HCT116 (cell line): ENCODE results near the gene MTG2. TPM values are rescaled to one million over a fixed set of nuclear protein-coding genes. Genes with fewer than 3 reads are reported as not detected.

Experiments used
- ATAC-seq: fragments of 200-7000 bp; cut with Tn5 transposase; 2 replicates; pipeline ENCODE4 v1.9.1; 2020; ENCODE audit warnings: mild to moderate bottlenecking, moderate library complexity
- BruUV-seq: library from RNA; stranded (reverse); fragments of 400-500 nt; replicated peaks from 2 replicates; lab custom pipeline; 2021; lab: Mats Ljungman, UMichigan
- CTCF ChIA-PET: fragments of 300-600 bp; sonication (Branson Sonifier 250); formaldehyde crosslinking; loops from one replicate; lab custom pipeline; 2021; ENCODE audit warnings: antibody characterized with exemption; lab: Charles Lee
- POLR2A ChIA-PET: fragments of 300-600, 350-600 bp; sonication (Branson Sonifier 250); formaldehyde crosslinking; loops from one replicate; lab custom pipeline; 2021; ENCODE audit warnings: antibody characterized with exemption; lab: Charles Lee
- RAD21 ChIA-PET, 2 experiments: fragments of 300-600 bp; sonication (Branson Sonifier 250); formaldehyde crosslinking; loops; one replicate each; lab custom pipeline; 2023; ENCODE audit warnings: low total read pairs in 2 of 2; ENCODE audit not compliant: uncharacterized antibody in 2 of 2, unreplicated experiment in 2 of 2, low non-redundant PET in 1 of 2; lab: Charles Lee
- DNase-seq: peaks from one replicate; pipeline ENCODE4 v3.0.0-alpha.2; 2010; ENCODE audit warnings: low read depth, low spot score
- H2AFZ ChIP-seq: fragments of 200-600 bp; shearing (Covaris generic), sonication (generic); 2 replicates; pipeline ENCODE4 v1.6.1; 2017; ENCODE audit warnings: low read depth, mixed run types, mixed read lengths, antibody characterized with exemption, low read length; ENCODE audit not compliant: poor library complexity, severe bottlenecking
- H3K27ac ChIP-seq: 2 replicates; pipeline ENCODE4 v1.5.1; 2012; ENCODE audit warnings: low read depth, low read length
- H3K27me3 ChIP-seq: fragments of 200-600 bp; sonication (generic); 2 replicates; pipeline ENCODE4 v1.6.1; 2016; ENCODE audit warnings: mixed run types, low read length, mixed read lengths; ENCODE audit not compliant: insufficient read depth
- H3K36me3 ChIP-seq, 2 experiments: fragments of 200-500 bp in 1 of 2; fragments of 200-600 bp in 1 of 2; sonication (Bioruptor generic) in 1 of 2; sonication (generic) in 1 of 2; 2 replicates each; pipeline versions ENCODE4 v1.5.1 to v1.6.1; 2014 to 2016; ENCODE audit warnings: low read length in 2 of 2, inconsistent platforms in 1 of 2, mixed read lengths in 1 of 2, mixed run types in 1 of 2; ENCODE audit not compliant: insufficient read depth in 2 of 2, control insufficient read depth in 1 of 2
- H3K4me1 ChIP-seq, 2 experiments: fragments of 200-600 bp in 1 of 2; sonication (generic) in 1 of 2; 2 replicates each; pipeline versions ENCODE4 v1.5.1 to v1.6.1; 2012 to 2017; ENCODE audit warnings: low read length in 2 of 2, inconsistent platforms in 1 of 2, mild to moderate bottlenecking in 1 of 2, mixed read lengths in 1 of 2, mixed run types in 1 of 2, moderate library complexity in 1 of 2; ENCODE audit not compliant: insufficient read depth in 2 of 2, control insufficient read depth in 1 of 2
- H3K4me2 ChIP-seq: fragments of 200-600 bp; sonication (generic); 2 replicates; pipeline ENCODE4 v1.6.1; 2017; ENCODE audit warnings: mixed run types, low read length, mixed read lengths
- H3K4me3 ChIP-seq, 2 experiments: fragments of 200-600 bp in 1 of 2; sonication (generic) in 1 of 2; replicated peaks in 1 of 2; 2 replicates each; pipeline ENCODE4 v1.5.1; 2011 to 2016; ENCODE audit warnings: low read length in 2 of 2, control low read depth in 1 of 2, low read depth in 1 of 2, mild to moderate bottlenecking in 1 of 2, mixed read lengths in 1 of 2, mixed run types in 1 of 2
- H3K79me2 ChIP-seq: fragments of 200-600 bp; sonication (generic); 2 replicates; pipeline ENCODE4 v1.6.1; 2017; ENCODE audit warnings: mild to moderate bottlenecking, mixed run types, low read length, moderate library complexity, mixed read lengths; ENCODE audit not compliant: insufficient read depth
- H3K9ac ChIP-seq: fragments of 200-600 bp; sonication (generic); 2 replicates; pipeline ENCODE4 v1.6.1; 2016; ENCODE audit warnings: low read length, mixed read lengths
- H3K9me2 ChIP-seq: fragments of 200-600 bp; sonication (generic), shearing (Covaris generic); 2 replicates; pipeline ENCODE4 v1.6.1; 2017; ENCODE audit warnings: mixed run types, mild to moderate bottlenecking, moderate library complexity; ENCODE audit not compliant: insufficient read depth
- H3K9me3 ChIP-seq, 2 experiments: fragments of 200-500 bp in 1 of 2; fragments of 200-600 bp in 1 of 2; sonication (Bioruptor generic) in 1 of 2; sonication (generic) in 1 of 2; 2 replicates each; pipeline ENCODE4 v1.6.1; 2014 to 2017; ENCODE audit warnings: low read length in 2 of 2, mixed read lengths in 2 of 2, inconsistent platforms in 1 of 2, low read depth in 1 of 2, mild to moderate bottlenecking in 1 of 2, mixed run types in 1 of 2, moderate library complexity in 1 of 2; ENCODE audit not compliant: control insufficient read depth in 1 of 2, insufficient read depth in 1 of 2
- H4K20me1 ChIP-seq: fragments of 200-600 bp; sonication (generic), shearing (Covaris generic); 2 replicates; pipeline ENCODE4 v1.6.1; 2017; ENCODE audit warnings: mixed run types, mild to moderate bottlenecking, moderate library complexity; ENCODE audit not compliant: insufficient read depth
- EZH2phosphoT487 ChIP-seq: fragments of 200-600 bp; IDR thresholded peaks from 2 replicates; pipeline ENCODE4 v1.6.1; 2018; ENCODE audit warnings: antibody characterized with exemption, borderline replicate concordance
- JUND ChIP-seq: IDR thresholded peaks from 2 replicates; pipeline ENCODE4 v1.6.1; 2012
- POLR2AphosphoS5 ChIP-seq: IDR thresholded peaks from 2 replicates; pipeline ENCODE4 v1.6.1; 2011; ENCODE audit warnings: mild to moderate bottlenecking, low read depth, low read length, moderate library complexity
- intact Hi-C: fragments of 100-400 bp; cut with micrococcal nuclease; formaldehyde crosslinking; loops from 2 replicates; pipeline ENCODE4 v1.10.0; 2022
- total RNA-seq: library from RNA; stranded (reverse); gene quantifications from one replicate; pipeline ENCODE4 v1.2.1, GENCODE V29; 2021; ENCODE audit not compliant: unreplicated experiment

Gene MTG2
- total RNA-seq, 1 experiment from 2014 or later = 43.3 TPM

GRCh38 chr20:62138204-62138543 is 44.7 kb upstream of the MTG2 start:
- BruUV-seq = no TSS peak
- ChIA-PET CTCF (interaction anchor here (1.5 kb wide), 1 partner anchor 9 kb away, joined by 4 read pairs; no protein-coding TSS in a partner anchor), RAD21 (no interaction called here), POLR2A (no interaction called here)
- Histone ChIP-seq H3K4me2 (no peak overlapping the region), H3K4me3 (no peak overlapping the region), H3K36me3 (peaks cover 47 to 62% of the 10 kb centered on the region in 2 experiments), H2AFZ (no peak overlapping the region), H3K4me1 (peaks cover 7 to 11% of the 10 kb centered on the region in 2 experiments), H3K9me2 (no peaks in the 10 kb centered on the region), H3K79me2 (peaks cover 57% of the 10 kb centered on the region), H4K20me1 (peaks cover 25% of the 10 kb centered on the region; the same call in 1 of the 2 replicates), H3K27me3 (no peaks in the 10 kb centered on the region), H3K9me3 (no peaks in the 10 kb centered on the region), H3K9ac (no peak overlapping the region), H3K27ac (no peak overlapping the region; the same call in 1 of the 2 replicates)
- intact Hi-C loops = no loop called here
- ATAC-seq (no peak), DNase-seq (no peak)
- no peak for TF ChIP-seq JUND

GRCh38 chr20:62138912-62139311 is 43.9 kb upstream of the MTG2 start:
- TF ChIP-seq EZH2phosphoT487 (no peak), POLR2AphosphoS5 (0 out of 2 replicates have a peak, but pooled peaks have one; percentile 26)

More at GRCh38 chr20:62138912-62139311, 43.9 kb upstream of the MTG2 start:
- no TSS peak for BruUV-seq
- Histone ChIP-seq H3K27me3 (no peaks in the 10 kb centered on the region), H2AFZ (no peak overlapping the region), H3K4me3 (no peak overlapping the region), H3K9me3 (no peaks in the 10 kb centered on the region), H3K4me1 (peaks cover 7 to 11% of the 10 kb centered on the region in 2 experiments), H3K79me2 (peaks cover 55% of the 10 kb centered on the region), H3K9ac (no peak overlapping the region), H3K27ac (no peak overlapping the region), H4K20me1 (peaks cover 25% of the 10 kb centered on the region; the same call in 1 of the 2 replicates), H3K36me3 (peaks cover 47 to 62% of the 10 kb centered on the region in 2 experiments), H3K9me2 (no peaks in the 10 kb centered on the region), H3K4me2 (no peak overlapping the region)
- DNase-seq = no peak
- intact Hi-C loops = no loop called here
- ChIA-PET RAD21 (no interaction called here), CTCF (no interaction called here), POLR2A (no interaction called here)
- ATAC-seq = no peak
